ENCODE results near the gene ARHGEF4. TPM values are rescaled to one million over a fixed set of nuclear protein-coding genes. Genes with fewer than 3 reads are reported as not detected.

The ARHGEF4 gene
- total RNA-seq, 1 donor from 2014 or later = 4.8 TPM

- Histone ChIP-seq H3K27me3 (ENCODE audit: insufficient read depth, low read length) (peaks cover 2% of the 10 kb centered on the region), H3K9ac (ENCODE audit: low read length) (no peak overlapping the region), H3K36me3 (ENCODE audit: insufficient read depth, low read length) (no peaks in the 10 kb centered on the region), H3K4me3 (ENCODE audit: insufficient read depth, low read depth, low read length) (no peak overlapping the region), H3K79me2 (ENCODE audit: insufficient read depth, low read length) (no peaks in the 10 kb centered on the region), H3K4me2 (ENCODE audit: low read length) (no peak overlapping the region), H3K27ac (ENCODE audit: low read depth, low read length) (no peak overlapping the region), H4K20me1 (ENCODE audit: insufficient read depth, low read length) (no peaks in the 10 kb centered on the region), H3K4me1 (ENCODE audit: insufficient read depth, low read length) (no peaks in the 10 kb centered on the region), H3K9me3 (ENCODE audit: insufficient read depth, low read depth, low read length) (no peaks in the 10 kb centered on the region), H2AFZ (ENCODE audit: low read depth, low read length) (no peak overlapping the region)
- Mint-ChIP-seq H3K27me3 (ENCODE audit: low read depth, unreplicated experiment) (peaks cover 10% of the 10 kb centered on the region), H3K9me3 (ENCODE audit: unreplicated experiment) (peaks cover 4% of the 10 kb centered on the region), H3K4me1 (ENCODE audit: low read depth, unreplicated experiment) (peaks cover under 1% of the 10 kb centered on the region), H3K36me3 (ENCODE audit: low read depth, unreplicated experiment) (no peaks in the 10 kb centered on the region), H3K27ac (ENCODE audit: unreplicated experiment) (no peak overlapping the region), H3K4me3 (ENCODE audit: unreplicated experiment) (no peak overlapping the region)
- no peak for DNase-seq (ENCODE audit: low read depth)
- TF ChIP-seq CTCF (IDR thresholded peaks at IDR 0.05; ENCODE audit: insufficient read depth, low read depth, low read length) = no peak
- TF ChIP-seq EZH2 (IDR thresholded peaks at IDR 0.05; ENCODE audit: insufficient read depth, low read length) = no peak
- FAIRE-seq = no peak
Observed at GRCh38 chr2:130790312-130790711, 46.4 kb upstream of the ARHGEF4 start.

- no peaks in the 10 kb centered on the region for H3K9me3 ChIP-seq (ENCODE audit: insufficient read depth, low read depth, low read length)
- H2AFZ ChIP-seq (ENCODE audit: low read depth, low read length) = no peak overlapping the region
- no peak overlapping the region for H3K9ac ChIP-seq (ENCODE audit: low read length)
- no peaks in the 10 kb centered on the region for H3K36me3 ChIP-seq (ENCODE audit: insufficient read depth, low read length)
- Mint-ChIP-seq H3K4me3 (ENCODE audit: unreplicated experiment) (no peak overlapping the region), H3K9me3 (ENCODE audit: unreplicated experiment) (no peaks in the 10 kb centered on the region), H3K36me3 (ENCODE audit: low read depth, unreplicated experiment) (no peaks in the 10 kb centered on the region), H3K27me3 (ENCODE audit: low read depth, unreplicated experiment) (peaks cover 10% of the 10 kb centered on the region), H3K27ac (ENCODE audit: unreplicated experiment) (no peak overlapping the region), H3K4me1 (ENCODE audit: low read depth, unreplicated experiment) (peaks cover 7% of the 10 kb centered on the region)
- H3K27me3 ChIP-seq (ENCODE audit: insufficient read depth, low read length) = peaks cover 2% of the 10 kb centered on the region
- H3K4me2 ChIP-seq (ENCODE audit: low read length) = no peak overlapping the region
- H3K4me1 ChIP-seq (ENCODE audit: insufficient read depth, low read length) = no peaks in the 10 kb centered on the region
- DNase-seq (ENCODE audit: low read depth) (no peak), FAIRE-seq (no peak)
- no peaks in the 10 kb centered on the region for H4K20me1 ChIP-seq (ENCODE audit: insufficient read depth, low read length)
- H3K79me2 ChIP-seq (ENCODE audit: insufficient read depth, low read length) = no peaks in the 10 kb centered on the region
- no peak overlapping the region for H3K4me3 ChIP-seq (ENCODE audit: insufficient read depth, low read depth, low read length)
- TF ChIP-seq EZH2 (IDR thresholded peaks at IDR 0.05; ENCODE audit: insufficient read depth, low read length) (no peak), CTCF (IDR thresholded peaks at IDR 0.05; ENCODE audit: insufficient read depth, low read depth, low read length) (no peak)
- no peak overlapping the region for H3K27ac ChIP-seq (ENCODE audit: low read depth, low read length)
Observed at GRCh38 chr2:130790804-130791616, 45.7 kb upstream of the ARHGEF4 start.

- no peaks in the 10 kb centered on the region for H3K79me2 ChIP-seq (ENCODE audit: insufficient read depth, low read length)
- no peaks in the 10 kb centered on the region for H3K4me1 ChIP-seq (ENCODE audit: insufficient read depth, low read length)
- Mint-ChIP-seq H3K27me3 (ENCODE audit: low read depth, unreplicated experiment) (peaks cover 10% of the 10 kb centered on the region), H3K9me3 (ENCODE audit: unreplicated experiment) (no peaks in the 10 kb centered on the region), H3K36me3 (ENCODE audit: low read depth, unreplicated experiment) (no peaks in the 10 kb centered on the region), H3K4me3 (ENCODE audit: unreplicated experiment) (no peak overlapping the region), H3K4me1 (ENCODE audit: low read depth, unreplicated experiment) (peaks cover 12% of the 10 kb centered on the region), H3K27ac (ENCODE audit: unreplicated experiment) (no peak overlapping the region)
- no peak overlapping the region for H3K9ac ChIP-seq (ENCODE audit: low read length)
- no peaks in the 10 kb centered on the region for H3K36me3 ChIP-seq (ENCODE audit: insufficient read depth, low read length)
- no peak for TF ChIP-seq CTCF (IDR thresholded peaks at IDR 0.05; ENCODE audit: insufficient read depth, low read depth, low read length)
- TF ChIP-seq EZH2 (IDR thresholded peaks at IDR 0.05; ENCODE audit: insufficient read depth, low read length) = no peak
- H3K27ac ChIP-seq (ENCODE audit: low read depth, low read length) = no peak overlapping the region
- H3K9me3 ChIP-seq (ENCODE audit: insufficient read depth, low read depth, low read length) = no peaks in the 10 kb centered on the region
- FAIRE-seq (no peak), DNase-seq (ENCODE audit: low read depth) (no peak)
- H3K27me3 ChIP-seq (ENCODE audit: insufficient read depth, low read length) = peaks cover 2% of the 10 kb centered on the region
- H4K20me1 ChIP-seq (ENCODE audit: insufficient read depth, low read length) = no peaks in the 10 kb centered on the region
- H3K4me2 ChIP-seq (ENCODE audit: low read length) = no peak overlapping the region
- no peak overlapping the region for H3K4me3 ChIP-seq (ENCODE audit: insufficient read depth, low read depth, low read length)
- no peak overlapping the region for H2AFZ ChIP-seq (ENCODE audit: low read depth, low read length)
Observed at GRCh38 chr2:130791617-130791939, 45.1 kb upstream of the ARHGEF4 start.

All from astrocyte (in vitro differentiated cells and primary cell).